Measurements from ENCODE around the gene TBC1D5.
A peak's percentile ranks its signal among the peaks of the same experiment; 100 is the strongest.

The TBC1D5 gene

GRCh38 chr3:17243621-17244020, 498.8 kb downstream of the TBC1D5 start:
- TF ChIP-seq CTCF (IDR thresholded peaks at IDR 0.05; ENCODE audit: low read depth, low read length, missing control alignments): no peak
- no peak overlapping the region for H3K4me3 ChIP-seq (ENCODE audit: low read depth, low read length)

GRCh38 chr3:17239417-17239816, 503.0 kb downstream of the TBC1D5 start:
- H3K36me3 ChIP-seq (replicated peaks): no peaks in the 10 kb centered on the region
- in situ Hi-C loops (cut with HindIII; ENCODE audit: low pct_ligation_motif_present, low sequenced_read_pairs): no loop called here
- TF ChIP-seq CTCF (IDR thresholded peaks at IDR 0.05; ENCODE audit: low read depth, low read length, missing control alignments): no peak
- H3K4me3 ChIP-seq (ENCODE audit: low read depth, low read length): no peak overlapping the region
- DNase-seq: no peak
- no peaks in the 10 kb centered on the region for H3K27me3 ChIP-seq (replicated peaks)
- no peak overlapping the region for H3K27ac ChIP-seq

More at GRCh38 chr3:17243621-17244020, 498.8 kb downstream of the TBC1D5 start:
- in situ Hi-C loops (cut with HindIII; ENCODE audit: low pct_ligation_motif_present, low sequenced_read_pairs): no loop called here
- H3K36me3 ChIP-seq (replicated peaks): no peaks in the 10 kb centered on the region
- no peak overlapping the region for H3K27ac ChIP-seq
- DNase-seq: no peak
- H3K27me3 ChIP-seq (replicated peaks): no peaks in the 10 kb centered on the region

GRCh38 chr3:17238023-17238422, 504.4 kb downstream of the TBC1D5 start:
- Histone ChIP-seq H3K27ac (no peak overlapping the region), H3K4me3 (ENCODE audit: low read depth, low read length) (no peak overlapping the region), H3K27me3 (replicated peaks) (no peaks in the 10 kb centered on the region), H3K36me3 (replicated peaks) (no peaks in the 10 kb centered on the region)
- in situ Hi-C loops (cut with HindIII; ENCODE audit: low pct_ligation_motif_present, low sequenced_read_pairs): no loop called here
- no peak for DNase-seq
- no peak for TF ChIP-seq CTCF (IDR thresholded peaks at IDR 0.05; ENCODE audit: low read depth, low read length, missing control alignments)

GRCh38 chr3:17235310-17235709, 507.1 kb downstream of the TBC1D5 start:
- H3K4me3 ChIP-seq (ENCODE audit: low read depth, low read length): no peak overlapping the region
- DNase-seq: no peak
- no peak for TF ChIP-seq CTCF (IDR thresholded peaks at IDR 0.05; ENCODE audit: low read depth, low read length, missing control alignments)
- no peaks in the 10 kb centered on the region for H3K36me3 ChIP-seq (replicated peaks)
- in situ Hi-C loops (cut with HindIII; ENCODE audit: low pct_ligation_motif_present, low sequenced_read_pairs): no loop called here
- H3K27me3 ChIP-seq (replicated peaks): no peaks in the 10 kb centered on the region
- H3K27ac ChIP-seq: no peak overlapping the region

- H3K27ac ChIP-seq: no peak overlapping the region
- no peak for TF ChIP-seq CTCF (IDR thresholded peaks at IDR 0.05; ENCODE audit: low read depth, low read length, missing control alignments)
- in situ Hi-C loops (cut with HindIII; ENCODE audit: low pct_ligation_motif_present, low sequenced_read_pairs): no loop called here
- no peaks in the 10 kb centered on the region for H3K27me3 ChIP-seq (replicated peaks)
- no peaks in the 10 kb centered on the region for H3K36me3 ChIP-seq (replicated peaks)
- no peak overlapping the region for H3K4me3 ChIP-seq (ENCODE audit: low read depth, low read length)
- DNase-seq: no peak
Observed at GRCh38 chr3:17234382-17234781, 508.0 kb downstream of the TBC1D5 start.

- H3K36me3 ChIP-seq (replicated peaks): no peaks in the 10 kb centered on the region
- no peak overlapping the region for H3K4me3 ChIP-seq (ENCODE audit: low read depth, low read length)
- no peak overlapping the region for H3K27ac ChIP-seq
- peak; percentile 65 for TF ChIP-seq CTCF (IDR thresholded peaks at IDR 0.05; ENCODE audit: low read depth, low read length, missing control alignments)
- H3K27me3 ChIP-seq (replicated peaks): no peaks in the 10 kb centered on the region
- in situ Hi-C loops (cut with HindIII; ENCODE audit: low pct_ligation_motif_present, low sequenced_read_pairs): no loop called here
- peak; percentile 41 for DNase-seq
Observed at GRCh38 chr3:17233398-17233800, 509.0 kb downstream of the TBC1D5 start.
